Thymus (tissue), 11 donors: ENCODE results near the gene RGS7BP. TPM values are rescaled to one million over a fixed set of nuclear protein-coding genes. Genes with fewer than 3 reads are reported as not detected.

ENCODE experiments used
- DNase-seq, 9 donors: peaks; one replicate each; pipeline ENCODE4 v3.0.0-alpha.2; 2013; ENCODE audit warnings: low spot score in 9 of 9, low read depth in 6 of 9, missing footprints in 1 of 9
- H3K27ac ChIP-seq, 2 donors: one replicate each; pipeline ENCODE4 v1.5.1; 2013; ENCODE audit warnings: control low read depth in 1 of 2, low read depth in 1 of 2, low read length in 1 of 2, mild to moderate bottlenecking in 1 of 2, moderate library complexity in 1 of 2
- H3K27me3 ChIP-seq, 2 donors: one replicate each; pipeline ENCODE4 v1.5.1; 2013; ENCODE audit warnings: low read length in 1 of 2; ENCODE audit not compliant: control insufficient read depth in 2 of 2, insufficient read depth in 1 of 2
- H3K36me3 ChIP-seq, 2 donors: one replicate each; pipeline ENCODE4 v1.5.1; 2013; ENCODE audit warnings: low read length in 1 of 2, mild to moderate bottlenecking in 1 of 2, moderate library complexity in 1 of 2; ENCODE audit not compliant: control insufficient read depth in 2 of 2, insufficient read depth in 2 of 2
- H3K4me1 ChIP-seq, 2 donors: one replicate each; pipeline ENCODE4 v1.5.1; 2013; ENCODE audit warnings: low read length in 2 of 2; ENCODE audit not compliant: control insufficient read depth in 2 of 2, insufficient read depth in 2 of 2
- H3K4me3 ChIP-seq, 2 donors: one replicate each; pipeline ENCODE4 v1.5.1; 2013; ENCODE audit warnings: low read length in 2 of 2, control low read depth in 1 of 2, mild to moderate bottlenecking in 1 of 2
- H3K9me3 ChIP-seq, 2 donors: one replicate each; pipeline ENCODE4 v1.5.1; 2013; ENCODE audit warnings: low read length in 1 of 2, mild to moderate bottlenecking in 1 of 2; ENCODE audit not compliant: control insufficient read depth in 2 of 2, insufficient read depth in 1 of 2
- WGBS: extraction: QIAGEN DNeasy Blood & Tissue Kit; methylation state at CpG from one replicate; pipeline ENCODE4 v1.1.7; 2013; 5-methylcytosine and 5-hydroxymethylcytosine counted together
- polyA plus RNA-seq: library from polyadenylated mRNA; stranded (reverse); fragments of 200-250 nt; gene quantifications from one replicate; pipeline ENCODE4 v1.2.3, GENCODE V29; 2013
- total RNA-seq: library from RNA; stranded (reverse); fragments of 120-200 nt; gene quantifications from one replicate; pipeline ENCODE4 v1.2.4, GENCODE V29; 2013
- donor health status: healthy.

Gene RGS7BP
- total and polyA plus RNA-seq, 2 donors, result 0.09 to 0.14 TPM

DNA sequence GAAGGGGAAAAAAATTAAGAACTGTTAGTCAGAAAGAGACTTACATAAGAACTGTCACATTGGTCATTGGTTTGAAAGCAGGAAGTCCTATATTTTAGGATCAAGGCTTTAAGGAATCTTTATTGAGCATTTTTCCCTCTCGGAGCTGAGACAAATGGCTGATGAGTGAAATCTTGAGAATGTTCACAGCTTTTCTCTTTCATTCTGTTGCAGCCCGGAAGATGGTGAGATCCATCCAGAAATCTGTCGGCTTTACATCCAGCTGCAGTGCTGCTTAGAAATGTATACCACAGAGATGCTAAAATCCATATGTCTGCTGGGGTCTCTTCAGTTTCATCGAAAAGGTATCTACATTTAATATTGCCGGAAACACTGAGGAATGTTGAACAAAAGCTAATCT, 69.7 kb downstream of the RGS7BP start:
- Histone ChIP-seq H3K27ac (no peak overlapping the region), H3K36me3 (no peaks in the 10 kb centered on the region), H3K4me1 (no peaks in the 10 kb centered on the region), H3K4me3 (no peak overlapping the region), H3K9me3 (no peaks in the 10 kb centered on the region), H3K27me3 (no peaks in the 10 kb centered on the region)
- WGBS, result 85% methylated on average over 5 of the region's 5 CpGs
- DNase-seq, result no peak

DNA sequence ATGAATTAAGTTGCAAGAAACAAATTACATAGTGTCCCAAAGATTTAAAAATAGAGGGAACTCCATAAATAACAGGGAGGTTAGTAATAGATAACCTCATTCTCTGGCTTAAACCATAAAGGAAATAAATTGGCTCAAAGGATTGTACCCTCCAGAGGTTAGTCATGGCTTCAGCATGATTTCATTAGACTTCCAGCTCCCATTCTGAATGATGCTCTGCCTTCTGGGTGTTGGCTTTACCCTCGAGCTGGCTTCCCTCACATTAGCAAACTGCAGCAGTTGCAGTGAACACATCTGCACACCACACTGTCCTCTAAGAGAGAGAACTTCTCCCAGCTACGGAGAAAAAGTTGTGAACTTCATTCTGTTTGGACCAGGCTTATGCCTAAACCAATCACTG, 70.4 kb downstream of the RGS7BP start:
- 66% methylated on average over 2 of the region's 2 CpGs for whole genome bisulfite sequencing
- H3K4me1 ChIP-seq, result no peaks in the 10 kb centered on the region
- H3K27ac ChIP-seq, result no peak overlapping the region
- H3K9me3 ChIP-seq, result no peaks in the 10 kb centered on the region
- H3K36me3 ChIP-seq, result no peaks in the 10 kb centered on the region
- no peak for DNase-seq
- no peaks in the 10 kb centered on the region for H3K27me3 ChIP-seq
- H3K4me3 ChIP-seq, result no peak overlapping the region

- Histone ChIP-seq H3K36me3 (no peaks in the 10 kb centered on the region), H3K9me3 (no peaks in the 10 kb centered on the region), H3K27me3 (no peaks in the 10 kb centered on the region), H3K4me3 (no peak overlapping the region), H3K27ac (no peak overlapping the region), H3K4me1 (no peaks in the 10 kb centered on the region)
- no peak for DNase-seq
- WGBS, result 91% methylated on average over 4 of the region's 4 CpGs
These were observed 79.8 kb downstream of the RGS7BP start for GRCh38 chr5:64585646-64586045.

DNA sequence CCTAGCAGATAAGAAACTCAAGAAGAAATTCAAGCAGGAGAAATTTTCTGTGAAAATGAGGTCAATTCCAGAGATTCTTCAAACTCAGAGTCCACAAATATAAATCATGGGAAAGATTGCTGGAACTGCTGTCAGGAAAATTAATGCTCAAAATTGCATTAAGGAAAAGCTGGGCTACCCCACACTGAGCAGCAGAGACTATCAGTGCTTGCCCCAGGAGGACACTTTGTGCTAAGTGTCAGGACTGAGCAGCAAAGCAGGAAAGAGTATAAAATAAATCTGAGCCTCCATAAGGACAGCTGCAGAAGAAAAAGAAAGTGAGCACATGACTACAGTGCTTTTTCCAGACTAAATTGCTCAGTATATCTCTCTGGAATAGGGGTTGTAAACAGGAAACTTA, 81.6 kb downstream of the RGS7BP start:
- Histone ChIP-seq H3K4me3 (no peak overlapping the region), H3K4me1 (no peaks in the 10 kb centered on the region), H3K9me3 (no peaks in the 10 kb centered on the region), H3K36me3 (no peaks in the 10 kb centered on the region), H3K27me3 (no peaks in the 10 kb centered on the region), H3K27ac (no peak overlapping the region)
- no peak for DNase-seq

DNA sequence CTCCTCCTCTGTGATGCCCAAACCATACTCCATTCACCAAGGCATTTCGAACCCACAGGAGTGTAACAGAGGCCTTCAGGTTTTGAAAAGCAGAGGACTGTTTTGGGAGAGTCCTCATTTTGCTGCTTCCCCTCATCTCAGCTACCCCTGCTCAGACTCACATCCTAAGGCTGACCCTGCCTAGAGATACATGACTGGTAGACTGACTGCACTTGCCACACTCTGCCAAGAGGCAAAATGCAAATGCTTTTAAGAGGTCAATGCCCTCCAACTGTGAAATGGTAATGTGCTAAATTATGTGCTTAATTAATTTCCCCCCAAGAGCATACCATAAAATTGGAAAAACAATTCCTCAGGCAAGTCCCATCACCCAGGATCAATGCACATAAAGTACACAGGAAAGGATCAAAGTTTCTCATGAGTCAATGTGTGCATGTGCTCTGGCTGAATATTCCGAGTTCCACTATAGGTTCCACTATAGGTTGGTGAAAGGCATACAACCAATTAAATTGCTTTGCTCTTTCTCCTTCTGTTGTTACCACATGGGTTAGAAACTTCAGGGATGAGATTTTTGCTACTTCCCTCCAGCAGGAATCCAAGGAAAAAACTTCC, 87.0 kb downstream of the RGS7BP start:
- WGBS, result 57% methylated on average over 2 of the region's 2 CpGs
- no peaks in the 10 kb centered on the region for H3K36me3 ChIP-seq
- H3K9me3 ChIP-seq, result no peaks in the 10 kb centered on the region
- no peaks in the 10 kb centered on the region for H3K4me1 ChIP-seq
- H3K4me3 ChIP-seq, result no peak overlapping the region
- DNase-seq, result no peak
- no peaks in the 10 kb centered on the region for H3K27me3 ChIP-seq
- no peak overlapping the region for H3K27ac ChIP-seq

DNA sequence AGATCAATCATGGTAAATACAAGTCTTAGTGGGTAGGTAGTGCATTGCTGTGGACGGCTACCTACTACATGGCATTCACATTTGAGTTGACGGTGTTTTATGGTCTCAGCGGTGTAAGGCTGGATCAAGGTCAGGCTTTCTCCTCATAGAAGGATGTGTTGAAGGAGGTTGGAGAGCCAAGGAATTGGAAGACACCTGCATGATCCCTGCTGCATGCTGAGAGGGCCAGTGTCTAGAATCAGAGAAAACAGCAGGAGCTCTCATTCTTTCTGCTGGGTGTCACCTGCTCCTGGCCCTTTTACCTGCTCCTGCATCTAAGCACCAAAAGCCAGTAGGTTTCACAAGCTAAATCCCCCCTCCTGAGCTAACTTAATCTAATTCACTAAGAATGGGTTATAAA, 88.2 kb downstream of the RGS7BP start:
- 94% methylated on average over 3 of the region's 3 CpGs for WGBS
- DNase-seq, result no peak
- Histone ChIP-seq H3K27ac (no peak overlapping the region), H3K27me3 (no peaks in the 10 kb centered on the region), H3K36me3 (no peaks in the 10 kb centered on the region), H3K4me3 (no peak overlapping the region), H3K9me3 (no peaks in the 10 kb centered on the region), H3K4me1 (no peaks in the 10 kb centered on the region)

DNA sequence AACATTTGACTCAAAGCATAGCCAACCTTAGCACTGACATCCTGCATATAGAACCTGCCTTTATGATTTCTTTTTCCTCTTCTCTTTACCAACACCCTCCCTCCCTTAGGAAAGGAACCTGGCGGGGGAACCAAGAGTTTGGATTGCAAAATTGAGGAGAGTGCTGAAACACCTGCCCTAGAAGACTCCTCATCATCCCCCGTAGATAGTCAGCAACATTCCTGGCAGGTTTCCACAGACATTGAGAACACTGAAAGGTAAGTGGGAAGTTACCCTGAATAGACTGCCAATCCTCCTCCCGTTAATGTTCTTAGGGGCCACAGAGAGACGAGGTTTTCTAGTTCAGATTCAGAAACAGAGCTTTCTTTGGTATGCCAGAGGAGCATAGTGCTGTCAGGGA, 88.8 kb downstream of the RGS7BP start:
- Histone ChIP-seq H3K9me3 (no peaks in the 10 kb centered on the region), H3K27me3 (no peaks in the 10 kb centered on the region), H3K36me3 (no peaks in the 10 kb centered on the region), H3K4me1 (no peaks in the 10 kb centered on the region), H3K4me3 (no peak overlapping the region), H3K27ac (no peak overlapping the region)
- WGBS, result 79% methylated on average over 4 of the region's 4 CpGs
- no peak for DNase-seq

- Histone ChIP-seq H3K4me3 (no peak overlapping the region), H3K36me3 (no peaks in the 10 kb centered on the region), H3K9me3 (no peaks in the 10 kb centered on the region), H3K27ac (no peak overlapping the region), H3K4me1 (no peaks in the 10 kb centered on the region), H3K27me3 (no peaks in the 10 kb centered on the region)
- 84% methylated on average over 2 of the region's 2 CpGs for WGBS
- DNase-seq, result no peak
These were observed 89.4 kb downstream of the RGS7BP start for GRCh38 chr5:64595031-64595855.

GRCh38 chr5:64599226-64599625, 93.4 kb downstream of the RGS7BP start:
- no peak for DNase-seq

More at GRCh38 chr5:64599226-64599625, 93.4 kb downstream of the RGS7BP start:
- no peaks in the 10 kb centered on the region for H3K9me3 ChIP-seq
- H3K27me3 ChIP-seq, result no peaks in the 10 kb centered on the region
- H3K4me3 ChIP-seq, result no peak overlapping the region
- H3K4me1 ChIP-seq, result no peaks in the 10 kb centered on the region
- H3K36me3 ChIP-seq, result no peaks in the 10 kb centered on the region
- H3K27ac ChIP-seq, result no peak overlapping the region
